K562 (cell line): ENCODE data around the gene CCDC13. TPM values are rescaled to one million over a fixed set of nuclear protein-coding genes. Genes with fewer than 3 reads are reported as not detected.
A peak's percentile ranks its signal among the peaks of the same experiment; 100 is the strongest.

ENCODE experiments used
- ASH1L ChIP-seq: fragments of 450-650 bp; IDR thresholded peaks from 2 replicates; pipeline ENCODE4 v1.6.1; 2018; ENCODE audit warnings: borderline replicate concordance, mild to moderate bottlenecking, low read depth; ENCODE audit not compliant: partially characterized antibody
- CBFB ChIP-seq: sonication (generic); formaldehyde crosslinking; IDR thresholded peaks from 2 replicates; pipeline ENCODE4 v1.4.0; 2020; ENCODE audit warnings: mild to moderate bottlenecking, missing genetic modification reagents
- CCNT2 ChIP-seq: IDR thresholded peaks from 2 replicates; pipeline ENCODE4 v1.6.1; 2011; ENCODE audit warnings: borderline replicate concordance, low read depth, mild to moderate bottlenecking, moderate library complexity, mixed read lengths, low read length; ENCODE audit not compliant: insufficient read length; ENCODE audit errors: extremely low read depth
- IFI16 ChIP-seq: fragments of 250-450 bp; sonication (Bioruptor Pico); IDR thresholded peaks from 2 replicates; pipeline ENCODE4 v2.1.2; 2022; ENCODE audit warnings: mild to moderate bottlenecking, inconsistent platforms
- LEF1 ChIP-seq: fragments of 450-650 bp; IDR thresholded peaks from 2 replicates; pipeline ENCODE4 v1.6.1; 2016; ENCODE audit warnings: mild to moderate bottlenecking
- MCM3 ChIP-seq: fragments of 450-650 bp; IDR thresholded peaks from 2 replicates; pipeline ENCODE4 v1.6.1; 2016
- NCOA4 ChIP-seq: fragments of 450-650 bp; IDR thresholded peaks from 2 replicates; pipeline ENCODE4 v1.6.1; 2018; ENCODE audit warnings: mild to moderate bottlenecking; ENCODE audit not compliant: partially characterized antibody
- SMAD1 ChIP-seq: fragments of 150-350 bp; IDR thresholded peaks from 2 replicates; pipeline ENCODE4 v1.6.1; 2014; ENCODE audit warnings: low read length, low read depth; ENCODE audit not compliant: partially characterized antibody
- SOX6 ChIP-seq: fragments of 450-650 bp; IDR thresholded peaks from 2 replicates; pipeline ENCODE4 v1.6.1; 2014; ENCODE audit warnings: mild to moderate bottlenecking
- SRF ChIP-seq, 2 experiments: fragments of 250-450, 450-650 bp in 1 of 2; sonication (Bioruptor Pico) in 1 of 2; sonication (generic) in 1 of 2; formaldehyde crosslinking; IDR thresholded peaks; 2 replicates each; pipeline versions ENCODE4 v1.5.0 to v1.5.1; 2020 to 2022; ENCODE audit warnings: mild to moderate bottlenecking in 1 of 2, missing genetic modification reagents in 1 of 2
- TCF7L2 ChIP-seq: fragments of 150-350 bp; IDR thresholded peaks from 2 replicates; pipeline ENCODE4 v1.6.1; 2016; ENCODE audit warnings: low read depth, mild to moderate bottlenecking, low read length, moderate library complexity
- XRCC5 ChIP-seq: fragments of 200-400 bp; formaldehyde crosslinking; IDR thresholded peaks from 2 replicates; pipeline ENCODE4 v1.6.1; 2017; ENCODE audit warnings: low read depth, mild to moderate bottlenecking, low read length
- ZKSCAN3 ChIP-seq: fragments of 250-450 bp; sonication (Bioruptor Pico); IDR thresholded peaks from 2 replicates; pipeline ENCODE4 v1.4.0; 2020
- ZNF324 ChIP-seq: fragments of 250-450 bp; sonication (Bioruptor Pico); IDR thresholded peaks from 2 replicates; pipeline ENCODE4 v1.4.0; 2020; ENCODE audit warnings: mild to moderate bottlenecking
- polyA plus RNA-seq, 8 experiments: library from polyadenylated mRNA; depleted of rRNA in 4 of 8; stranded (reverse) in 5 of 8; unstranded in 3 of 8; fragments of >200 nt; fragmentation: Nextera tagmentation in 2 of 8; fragmentation: Illumina TruSeq in 1 of 8; extraction: Ambion mirVana in 2 of 8; extraction: Trizol in 1 of 8; gene quantifications; 2 replicates each; pipeline versions ENCODE4 v1.2.1 to v1.2.3, GENCODE V29; 2011 to 2014; ENCODE audit warnings: inconsistent platforms in 1 of 8, missing spikeins in 1 of 8
- total RNA-seq, 7 experiments: library from RNA; depleted of rRNA in 6 of 7; stranded (reverse); fragments of >200 nt in 6 of 7; fragmentation: Illumina TruSeq in 2 of 7; extraction: Trizol in 2 of 7; gene quantifications; 2 replicates each; pipeline versions ENCODE4 v1.2.1 to v1.2.3, GENCODE V29; 2011 to 2021; ENCODE audit warnings: low replicate concordance in 1 of 7
- TF ChIP-seq, protein P1 (sequence below): fragments of 250-450 bp; sonication (Bioruptor Pico); IDR thresholded peaks from 2 replicates; pipeline ENCODE4 v1.8.0; 2021; ENCODE audit warnings: moderate library complexity, mild to moderate bottlenecking, inconsistent platforms
- TF ChIP-seq, protein P2 (sequence below): fragments of 450-650 bp; formaldehyde crosslinking; IDR thresholded peaks from 2 replicates; pipeline ENCODE4 v1.4.0; 2020; ENCODE audit warnings: mild to moderate bottlenecking, moderate library complexity
- TF ChIP-seq, protein P3 (sequence below): fragments of 250-450 bp; sonication (Bioruptor Pico); IDR thresholded peaks from 2 replicates; pipeline ENCODE4 v1.5.0; 2021; ENCODE audit warnings: mild to moderate bottlenecking, borderline replicate concordance
- TF ChIP-seq, protein P4 (sequence below): sonication (generic); formaldehyde crosslinking; IDR thresholded peaks from 2 replicates; pipeline ENCODE4 v1.8.1; 2023; ENCODE audit warnings: missing genetic modification reagents, mild to moderate bottlenecking, borderline replicate concordance

Gene CCDC13
- total and polyA plus RNA-seq, 9 of the 15 experiments (the other 6 are each of a cell fraction or from before 2014, with no cell fraction given) = 0.20 to 0.70 (median 0.48) TPM; not detected in 2

DNA sequence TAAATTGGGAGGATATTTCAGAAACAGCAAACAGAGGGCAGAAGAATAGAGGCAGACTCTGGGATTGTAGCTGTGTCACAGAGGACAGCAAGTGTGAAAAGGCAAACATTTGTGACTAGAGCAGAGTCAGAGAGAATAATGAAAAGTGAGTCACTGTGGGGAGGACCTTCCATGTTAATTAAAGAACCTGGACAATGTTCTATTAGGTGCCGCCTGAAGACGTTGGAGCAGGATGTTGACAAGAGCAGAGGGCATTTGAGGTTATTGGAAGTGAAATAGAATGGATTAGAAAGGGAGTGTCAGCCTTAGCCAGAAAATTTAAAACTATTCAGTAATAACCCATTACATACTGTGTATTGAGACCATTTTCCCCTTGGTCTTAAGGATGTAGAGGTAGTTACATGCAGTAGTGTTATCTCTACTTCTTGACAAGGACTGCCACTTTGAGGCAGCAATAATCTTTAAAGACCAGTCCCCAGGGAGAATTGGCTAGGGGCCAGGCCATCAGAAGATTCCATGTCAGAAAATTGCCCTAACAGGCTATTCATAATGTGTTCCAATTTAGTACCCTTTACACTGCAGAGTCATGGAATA is 42.0 kb upstream of the CCDC13 start (continued):
- no peak for TF ChIP-seq SRF (CRISPR knock-in tag; IDR thresholded peaks at IDR 0.05)
- TF ChIP-seq CBFB = no peak
- TF ChIP-seq IFI16 (CRISPR knock-in tag) = no peak
- no peak for TF ChIP-seq MCM3
- TF ChIP-seq CCNT2 = no peak
- TF ChIP-seq, protein P1, sequence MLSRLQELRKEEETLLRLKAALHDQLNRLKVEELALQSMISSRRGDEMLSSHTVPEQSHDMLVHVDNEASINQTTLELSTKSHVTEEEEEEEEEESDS = no peak
- no peak for TF ChIP-seq LEF1
- no peak for TF ChIP-seq ZKSCAN3 (CRISPR knock-in tag)
- TF ChIP-seq ZNF324 (CRISPR knock-in tag) = no peak
- TF ChIP-seq XRCC5 = no peak
- 0 out of 2 replicates have a peak, but pooled peaks have one; percentile 22 for TF ChIP-seq SOX6
- TF ChIP-seq, protein P2, sequence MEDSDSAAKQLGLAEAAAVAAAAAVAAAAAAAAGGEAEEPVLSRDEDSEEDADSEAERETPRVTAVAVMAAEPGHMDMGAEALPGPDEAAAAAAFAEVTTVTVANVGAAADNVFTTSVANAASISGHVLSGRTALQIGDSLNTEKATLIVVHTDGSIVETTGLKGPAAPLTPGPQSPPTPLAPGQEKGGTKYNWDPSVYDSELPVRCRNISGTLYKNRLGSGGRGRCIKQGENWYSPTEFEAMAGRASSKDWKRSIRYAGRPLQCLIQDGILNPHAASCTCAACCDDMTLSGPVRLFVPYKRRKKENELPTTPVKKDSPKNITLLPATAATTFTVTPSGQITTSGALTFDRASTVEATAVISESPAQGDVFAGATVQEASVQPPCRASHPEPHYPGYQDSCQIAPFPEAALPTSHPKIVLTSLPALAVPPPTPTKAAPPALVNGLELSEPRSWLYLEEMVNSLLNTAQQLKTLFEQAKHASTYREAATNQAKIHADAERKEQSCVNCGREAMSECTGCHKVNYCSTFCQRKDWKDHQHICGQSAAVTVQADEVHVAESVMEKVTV (CRISPR knock-in tag) = no peak
- no peak for TF ChIP-seq TCF7L2
- peak; percentile 75 for TF ChIP-seq SMAD1
- TF ChIP-seq ASH1L = no peak
- TF ChIP-seq NCOA4 = no peak
- TF ChIP-seq, protein P3, sequence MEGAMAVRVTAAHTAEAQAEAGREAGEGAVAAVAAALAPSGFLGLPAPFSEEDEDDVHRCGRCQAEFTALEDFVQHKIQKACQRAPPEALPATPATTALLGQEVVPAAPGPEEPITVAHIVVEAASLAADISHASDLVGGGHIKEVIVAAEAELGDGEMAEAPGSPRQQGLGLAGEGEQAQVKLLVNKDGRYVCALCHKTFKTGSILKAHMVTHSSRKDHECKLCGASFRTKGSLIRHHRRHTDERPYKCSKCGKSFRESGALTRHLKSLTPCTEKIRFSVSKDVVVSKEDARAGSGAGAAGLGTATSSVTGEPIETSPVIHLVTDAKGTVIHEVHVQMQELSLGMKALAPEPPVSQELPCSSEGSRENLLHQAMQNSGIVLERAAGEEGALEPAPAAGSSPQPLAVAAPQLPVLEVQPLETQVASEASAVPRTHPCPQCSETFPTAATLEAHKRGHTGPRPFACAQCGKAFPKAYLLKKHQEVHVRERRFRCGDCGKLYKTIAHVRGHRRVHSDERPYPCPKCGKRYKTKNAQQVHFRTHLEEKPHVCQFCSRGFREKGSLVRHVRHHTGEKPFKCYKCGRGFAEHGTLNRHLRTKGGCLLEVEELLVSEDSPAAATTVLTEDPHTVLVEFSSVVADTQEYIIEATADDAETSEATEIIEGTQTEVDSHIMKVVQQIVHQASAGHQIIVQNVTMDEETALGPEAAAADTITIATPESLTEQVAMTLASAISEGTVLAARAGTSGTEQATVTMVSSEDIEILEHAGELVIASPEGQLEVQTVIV (CRISPR knock-in tag) = no peak
- TF ChIP-seq, protein P4, sequence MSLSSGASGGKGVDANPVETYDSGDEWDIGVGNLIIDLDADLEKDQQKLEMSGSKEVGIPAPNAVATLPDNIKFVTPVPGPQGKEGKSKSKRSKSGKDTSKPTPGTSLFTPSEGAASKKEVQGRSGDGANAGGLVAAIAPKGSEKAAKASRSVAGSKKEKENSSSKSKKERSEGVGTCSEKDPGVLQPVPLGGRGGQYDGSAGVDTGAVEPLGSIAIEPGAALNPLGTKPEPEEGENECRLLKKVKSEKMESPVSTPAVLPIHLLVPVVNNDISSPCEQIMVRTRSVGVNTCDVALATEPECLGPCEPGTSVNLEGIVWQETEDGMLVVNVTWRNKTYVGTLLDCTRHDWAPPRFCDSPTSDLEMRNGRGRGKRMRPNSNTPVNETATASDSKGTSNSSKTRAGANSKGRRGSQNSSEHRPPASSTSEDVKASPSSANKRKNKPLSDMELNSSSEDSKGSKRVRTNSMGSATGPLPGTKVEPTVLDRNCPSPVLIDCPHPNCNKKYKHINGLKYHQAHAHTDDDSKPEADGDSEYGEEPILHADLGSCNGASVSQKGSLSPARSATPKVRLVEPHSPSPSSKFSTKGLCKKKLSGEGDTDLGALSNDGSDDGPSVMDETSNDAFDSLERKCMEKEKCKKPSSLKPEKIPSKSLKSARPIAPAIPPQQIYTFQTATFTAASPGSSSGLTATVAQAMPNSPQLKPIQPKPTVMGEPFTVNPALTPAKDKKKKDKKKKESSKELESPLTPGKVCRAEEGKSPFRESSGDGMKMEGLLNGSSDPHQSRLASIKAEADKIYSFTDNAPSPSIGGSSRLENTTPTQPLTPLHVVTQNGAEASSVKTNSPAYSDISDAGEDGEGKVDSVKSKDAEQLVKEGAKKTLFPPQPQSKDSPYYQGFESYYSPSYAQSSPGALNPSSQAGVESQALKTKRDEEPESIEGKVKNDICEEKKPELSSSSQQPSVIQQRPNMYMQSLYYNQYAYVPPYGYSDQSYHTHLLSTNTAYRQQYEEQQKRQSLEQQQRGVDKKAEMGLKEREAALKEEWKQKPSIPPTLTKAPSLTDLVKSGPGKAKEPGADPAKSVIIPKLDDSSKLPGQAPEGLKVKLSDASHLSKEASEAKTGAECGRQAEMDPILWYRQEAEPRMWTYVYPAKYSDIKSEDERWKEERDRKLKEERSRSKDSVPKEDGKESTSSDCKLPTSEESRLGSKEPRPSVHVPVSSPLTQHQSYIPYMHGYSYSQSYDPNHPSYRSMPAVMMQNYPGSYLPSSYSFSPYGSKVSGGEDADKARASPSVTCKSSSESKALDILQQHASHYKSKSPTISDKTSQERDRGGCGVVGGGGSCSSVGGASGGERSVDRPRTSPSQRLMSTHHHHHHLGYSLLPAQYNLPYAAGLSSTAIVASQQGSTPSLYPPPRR (CRISPR knock-in tag) = no peak
